Caco-2 (cell line): ENCODE data around the gene KMT2C. TPM values are rescaled to one million over a fixed set of nuclear protein-coding genes. Genes with fewer than 3 reads are reported as not detected.
A peak's percentile ranks its signal among the peaks of the same experiment; 100 is the strongest.

Experiments
- Bru-seq: library from RNA; stranded (reverse); fragments of 400-500 nt; gene quantifications from one replicate; lab custom pipeline; 2021; lab: Mats Ljungman, UMichigan
- BruChase-seq, 2 experiments: library from RNA; stranded (reverse); fragments of 400-500 nt; gene quantifications; one replicate each; lab custom pipeline; 2021; lab: Mats Ljungman, UMichigan
- BruUV-seq: library from RNA; stranded (reverse); fragments of 400-500 nt; replicated peaks from 2 replicates; lab custom pipeline; 2021; lab: Mats Ljungman, UMichigan
- CTCF ChIA-PET: fragments of 300-600 bp; sonication (Branson Sonifier 250); formaldehyde crosslinking; loops from one replicate; lab custom pipeline; 2022; ENCODE audit warnings: antibody characterized with exemption; lab: Charles Lee
- POLR2A ChIA-PET: fragments of 300-600 bp; sonication (Branson Sonifier 250); formaldehyde crosslinking; loops from one replicate; lab custom pipeline; 2022; ENCODE audit warnings: antibody characterized with exemption; lab: Charles Lee
- DNase-seq, 2 experiments: peaks; one replicate each; pipeline versions ENCODE4 v3.0.0 to v3.0.0-alpha.2; 2020 to 2022
- H3K27me3 ChIP-seq: replicated peaks from 2 replicates; pipeline ENCODE4 v1.6.0; 2011; ENCODE audit warnings: low read length; ENCODE audit not compliant: control insufficient read depth, insufficient read depth
- H3K36me3 ChIP-seq: 2 replicates; pipeline ENCODE4 v1.5.1; 2011; ENCODE audit warnings: low read length; ENCODE audit not compliant: control insufficient read depth, insufficient read depth
- H3K4me1 ChIP-seq: fragments of 250-450 bp; sonication (Bioruptor Pico); 2 replicates; pipeline ENCODE4 v1.5.1; 2020; ENCODE audit warnings: mild to moderate bottlenecking
- H3K4me3 ChIP-seq: 2 replicates; pipeline ENCODE4 v1.5.1; 2011; ENCODE audit warnings: low read depth, mild to moderate bottlenecking, control low read depth, low read length
- H3K9me3 ChIP-seq: fragments of 250-450 bp; sonication (Bioruptor Pico); 2 replicates; pipeline ENCODE4 v1.5.1; 2020; ENCODE audit warnings: mild to moderate bottlenecking, moderate library complexity
- H3K27ac Mint-ChIP-seq: one replicate; pipeline ENCODE4 v1.8.0; 2022; ENCODE audit warnings: mixed read lengths; ENCODE audit not compliant: unreplicated experiment
- H3K27me3 Mint-ChIP-seq: one replicate; pipeline ENCODE4 v1.8.0; 2022; ENCODE audit warnings: mixed read lengths; ENCODE audit not compliant: insufficient read depth, unreplicated experiment
- H3K36me3 Mint-ChIP-seq: one replicate; pipeline ENCODE4 v1.8.0; 2022; ENCODE audit warnings: mild to moderate bottlenecking, mixed read lengths; ENCODE audit not compliant: insufficient read depth, unreplicated experiment
- H3K4me1 Mint-ChIP-seq: one replicate; pipeline ENCODE4 v1.8.0; 2022; ENCODE audit warnings: low read depth, mixed read lengths; ENCODE audit not compliant: unreplicated experiment
- H3K4me3 Mint-ChIP-seq: one replicate; pipeline ENCODE4 v1.8.0; 2022; ENCODE audit warnings: mild to moderate bottlenecking, moderate library complexity, mixed read lengths; ENCODE audit not compliant: unreplicated experiment
- H3K9me3 Mint-ChIP-seq: one replicate; pipeline ENCODE4 v1.8.0; 2022; ENCODE audit warnings: mixed read lengths; ENCODE audit not compliant: unreplicated experiment
- intact Hi-C: fragments of 100-400 bp; cut with micrococcal nuclease; formaldehyde crosslinking; loops from one replicate; pipeline ENCODE4 v1.10.0; 2022; ENCODE audit not compliant: unreplicated experiment
- long read RNA-seq: library from polyadenylated mRNA; stranded (forward); transcript quantifications from one replicate; pipeline ENCODE4 v2.0.0, GENCODE V29; 2022
- total RNA-seq: library from RNA; stranded (reverse); gene quantifications from 2 replicates; pipeline ENCODE4 v1.2.3, GENCODE V29; 2022
- TF ChIP-seq, protein P1 (sequence below), 2 experiments: fragments of 200-600 bp in 1 of 2; IDR thresholded peaks; 1 replicate in 1 of 2; 2 replicates in 1 of 2; pipeline versions ENCODE4 v1.5.1 to v1.8.0; 2011 to 2022; ENCODE audit warnings: antibody characterized with exemption in 1 of 2, control low read depth in 1 of 2, inconsistent platforms in 1 of 2, low read depth in 1 of 2, low read length in 1 of 2, mild to moderate bottlenecking in 1 of 2, moderate library complexity in 1 of 2; ENCODE audit not compliant: insufficient read depth in 1 of 2, severe bottlenecking in 1 of 2, unreplicated experiment in 1 of 2

The KMT2C gene
- 59.5 and 71.1 TPM in 2 replicates for total RNA-seq
- Bru-seq, nascent RNA: percentile 91 among the genes with signal in this experiment
- percentile 90 among the genes with signal in this experiment for BruChase-seq, experiment 1, labeled RNA remaining after a 2-hour chase
- percentile 88 among the genes with signal in this experiment for BruChase-seq, experiment 2, labeled RNA remaining after a 6-hour chase
- long read RNA-seq, partial matches to known transcripts: 3 of 7 reads
- long read RNA-seq, other reads (novel, unspliced or antisense): 4 of 7 reads

- CTCF ChIA-PET: interaction anchor here (1.7 kb wide), 1 partner anchor 41 kb away, joined by 4 read pairs; no protein-coding TSS in a partner anchor
- no TSS peak for BruUV-seq
- intact Hi-C loops: loop anchor here (1.0 kb wide), 1 partner anchor 28 kb away; no protein-coding TSS in a partner anchor
- no peaks in the 10 kb centered on the region for H3K9me3 Mint-ChIP-seq
- peak; percentile 67 to 74 for DNase-seq
- H3K9me3 ChIP-seq: no peaks in the 10 kb centered on the region
- POLR2A ChIA-PET: no interaction called here
- no peaks in the 10 kb centered on the region for H3K4me1 ChIP-seq
- no peaks in the 10 kb centered on the region for H3K36me3 ChIP-seq
- peak within 1 kb of the TSS; percentile 82 for H3K27ac Mint-ChIP-seq
- H3K36me3 Mint-ChIP-seq: peaks cover 7% of the 10 kb centered on the region
- peak within 1 kb of the TSS; percentile 98 for H3K4me3 Mint-ChIP-seq
- no peaks in the 10 kb centered on the region for H3K27me3 Mint-ChIP-seq
- H3K4me3 ChIP-seq: peak within 1 kb of the TSS; percentile 82
- no peaks in the 10 kb centered on the region for H3K27me3 ChIP-seq
- TF ChIP-seq, protein P1, sequence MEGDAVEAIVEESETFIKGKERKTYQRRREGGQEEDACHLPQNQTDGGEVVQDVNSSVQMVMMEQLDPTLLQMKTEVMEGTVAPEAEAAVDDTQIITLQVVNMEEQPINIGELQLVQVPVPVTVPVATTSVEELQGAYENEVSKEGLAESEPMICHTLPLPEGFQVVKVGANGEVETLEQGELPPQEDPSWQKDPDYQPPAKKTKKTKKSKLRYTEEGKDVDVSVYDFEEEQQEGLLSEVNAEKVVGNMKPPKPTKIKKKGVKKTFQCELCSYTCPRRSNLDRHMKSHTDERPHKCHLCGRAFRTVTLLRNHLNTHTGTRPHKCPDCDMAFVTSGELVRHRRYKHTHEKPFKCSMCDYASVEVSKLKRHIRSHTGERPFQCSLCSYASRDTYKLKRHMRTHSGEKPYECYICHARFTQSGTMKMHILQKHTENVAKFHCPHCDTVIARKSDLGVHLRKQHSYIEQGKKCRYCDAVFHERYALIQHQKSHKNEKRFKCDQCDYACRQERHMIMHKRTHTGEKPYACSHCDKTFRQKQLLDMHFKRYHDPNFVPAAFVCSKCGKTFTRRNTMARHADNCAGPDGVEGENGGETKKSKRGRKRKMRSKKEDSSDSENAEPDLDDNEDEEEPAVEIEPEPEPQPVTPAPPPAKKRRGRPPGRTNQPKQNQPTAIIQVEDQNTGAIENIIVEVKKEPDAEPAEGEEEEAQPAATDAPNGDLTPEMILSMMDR (IDR thresholded peaks at IDR 0.05; ENCODE audit: insufficient read depth in 1 of 2, low read depth in 1 of 2, low read length in 1 of 2, severe bottlenecking in 1 of 2, unreplicated experiment in 1 of 2): no peak
- no peaks in the 10 kb centered on the region for H3K4me1 Mint-ChIP-seq
Measured at GRCh38 chr7:152435384-152436110, at the start of gene KMT2C. Gene KMT2C, minus strand, starts transcription at chr7:152436003. Its CDS starts 217 bp downstream, at chr7:152435786.

- Histone ChIP-seq H3K4me1 (no peaks in the 10 kb centered on the region), H3K9me3 (no peaks in the 10 kb centered on the region; the same call in 1 of the 2 replicates), H3K27me3 (no peaks in the 10 kb centered on the region; the same call in 1 of the 2 replicates), H3K36me3 (no peaks in the 10 kb centered on the region), H3K4me3 (no peak overlapping the region)
- POLR2A ChIA-PET: no interaction called here
- TF ChIP-seq, protein P1 (IDR thresholded peaks at IDR 0.05; ENCODE audit: insufficient read depth in 1 of 2, low read depth in 1 of 2, low read length in 1 of 2, severe bottlenecking in 1 of 2, unreplicated experiment in 1 of 2): no peak
- intact Hi-C loops: no loop called here
- no peak overlapping the region for H3K4me3 Mint-ChIP-seq
- no peaks in the 10 kb centered on the region for H3K4me1 Mint-ChIP-seq
- no TSS peak for BruUV-seq
- no peaks in the 10 kb centered on the region for H3K36me3 Mint-ChIP-seq
- no peak for DNase-seq
- H3K9me3 Mint-ChIP-seq: no peaks in the 10 kb centered on the region
- CTCF ChIA-PET: no interaction called here
- no peaks in the 10 kb centered on the region for H3K27me3 Mint-ChIP-seq
- no peak overlapping the region for H3K27ac Mint-ChIP-seq
Measured at GRCh38 chr7:152481082-152481481, 45.3 kb upstream of the KMT2C start.

- POLR2A ChIA-PET: no interaction called here
- TF ChIP-seq, protein P1 (IDR thresholded peaks at IDR 0.05; ENCODE audit: insufficient read depth in 1 of 2, low read depth in 1 of 2, low read length in 1 of 2, severe bottlenecking in 1 of 2, unreplicated experiment in 1 of 2): no peak
- no peaks in the 10 kb centered on the region for H3K4me1 Mint-ChIP-seq
- DNase-seq: no peak
- no peak overlapping the region for H3K27ac Mint-ChIP-seq
- H3K36me3 ChIP-seq: no peaks in the 10 kb centered on the region
- H3K27me3 Mint-ChIP-seq: no peaks in the 10 kb centered on the region
- no peaks in the 10 kb centered on the region; the same call in 1 of the 2 replicates for H3K27me3 ChIP-seq
- H3K4me3 Mint-ChIP-seq: no peak overlapping the region
- intact Hi-C loops: no loop called here
- no peak overlapping the region for H3K4me3 ChIP-seq
- H3K36me3 Mint-ChIP-seq: no peaks in the 10 kb centered on the region
- CTCF ChIA-PET: no interaction called here
- H3K9me3 ChIP-seq: no peaks in the 10 kb centered on the region; the same call in 1 of the 2 replicates
- no peaks in the 10 kb centered on the region for H3K9me3 Mint-ChIP-seq
- BruUV-seq: no TSS peak
- H3K4me1 ChIP-seq: no peaks in the 10 kb centered on the region
Measured at GRCh38 chr7:152480664-152481063, 44.9 kb upstream of the KMT2C start.
